GM20431 (cell line): ENCODE data around the gene CDKN1A.

Experiments used
- in situ Hi-C: fragments of 300-500 bp; cut with MseI, MboI; formaldehyde crosslinking; loops from one replicate; pipeline ENCODE4 v1.15.0; 2020; ENCODE audit warnings: low sequenced_read_pairs; ENCODE audit not compliant: unreplicated experiment

The CDKN1A gene

DNA sequence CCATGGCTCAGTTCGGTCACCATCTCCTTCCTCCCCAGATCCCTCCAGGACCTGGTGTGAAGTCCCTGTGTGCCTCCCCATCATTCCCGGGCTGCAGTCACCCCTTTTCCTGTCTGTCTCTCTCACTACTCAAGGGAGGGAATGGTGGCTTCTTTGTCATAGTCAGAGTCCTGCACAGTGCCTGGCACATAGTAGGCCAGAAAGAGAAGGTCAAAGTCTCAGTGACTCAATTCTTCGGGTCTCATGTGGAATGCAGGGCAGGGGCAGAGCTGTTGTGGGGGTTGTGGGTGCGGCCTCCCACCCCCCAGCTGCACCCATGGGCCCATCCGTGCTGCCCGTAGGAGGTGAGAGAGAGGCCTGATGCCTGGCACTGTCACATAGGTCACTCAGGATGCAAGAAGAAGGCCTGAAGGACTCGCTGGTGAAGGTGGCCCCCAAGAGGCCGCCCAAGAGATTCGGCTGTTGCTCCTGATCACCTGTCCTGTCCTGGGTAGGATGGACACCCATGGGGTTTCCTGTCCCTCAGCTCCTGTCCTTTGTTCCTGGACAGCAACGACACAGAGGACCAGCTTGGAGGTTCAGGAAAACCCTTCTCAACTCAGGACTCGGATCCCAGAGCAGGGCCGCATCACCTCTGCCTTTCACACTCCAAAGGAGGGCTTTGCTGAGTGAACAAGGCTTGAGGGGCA lies 53.3 kb downstream of the CDKN1A start:
- in situ Hi-C loops, result no loop called here

- in situ Hi-C loops, result no loop called here
These were observed 54.8 kb downstream of the CDKN1A start for GRCh38 chr6:36733300-36733699.

GRCh38 chr6:36734486-36735060 lies 56.1 kb downstream of the CDKN1A start:
- in situ Hi-C loops, result no loop called here

- in situ Hi-C loops, result no loop called here
These were observed 56.9 kb downstream of the CDKN1A start for GRCh38 chr6:36735110-36736071.
